Calu3 (cell line): ENCODE data around the gene GOLGA8B. TPM values are rescaled to one million over a fixed set of nuclear protein-coding genes. Genes with fewer than 3 reads are reported as not detected.
"Not testable (repeated sequence)": the region's sequence is repeated elsewhere in the genome, so short reads cannot be mapped to it uniquely, and the experiment has no call there.

Experiments used
- BruUV-seq: library from RNA; stranded (reverse); fragments of 400-500 nt; replicated peaks from 2 replicates; lab custom pipeline; 2021; lab: Mats Ljungman, UMichigan
- CTCF ChIA-PET: fragments of 300-600 bp; sonication (Branson Sonifier 250); formaldehyde crosslinking; loops from one replicate; lab custom pipeline; 2022; ENCODE audit warnings: antibody characterized with exemption; lab: Charles Lee
- DNase-seq: peaks from one replicate; pipeline ENCODE4 v3.0.0; 2022
- H3K27ac Mint-ChIP-seq: one replicate; pipeline ENCODE4 v1.8.0; 2022; ENCODE audit warnings: mixed read lengths; ENCODE audit not compliant: unreplicated experiment
- H3K27me3 Mint-ChIP-seq: one replicate; pipeline ENCODE4 v1.8.0; 2022; ENCODE audit warnings: mixed read lengths; ENCODE audit not compliant: unreplicated experiment
- H3K36me3 Mint-ChIP-seq: one replicate; pipeline ENCODE4 v1.8.0; 2022; ENCODE audit warnings: mild to moderate bottlenecking, moderate library complexity, mixed read lengths; ENCODE audit not compliant: insufficient read depth, unreplicated experiment
- H3K4me1 Mint-ChIP-seq: one replicate; pipeline ENCODE4 v1.8.0; 2022; ENCODE audit warnings: mild to moderate bottlenecking, low read depth, mixed read lengths; ENCODE audit not compliant: unreplicated experiment
- H3K4me3 Mint-ChIP-seq: one replicate; pipeline ENCODE4 v1.8.0; 2022; ENCODE audit warnings: mild to moderate bottlenecking, low read depth, moderate library complexity, mixed read lengths; ENCODE audit not compliant: unreplicated experiment
- H3K9me3 Mint-ChIP-seq: one replicate; pipeline ENCODE4 v1.8.0; 2022; ENCODE audit warnings: low read depth, mixed read lengths; ENCODE audit not compliant: unreplicated experiment
- intact Hi-C: fragments of 100-400 bp; cut with micrococcal nuclease; formaldehyde crosslinking; loops from one replicate; pipeline ENCODE4 v1.10.0; 2022; ENCODE audit not compliant: unreplicated experiment
- total RNA-seq: library from RNA; stranded (reverse); gene quantifications from 2 replicates; pipeline ENCODE4 v1.2.3, GENCODE V29; 2022

GOLGA8B gene
- total RNA-seq, 1 experiment from 2014 or later, result 74.9 TPM

- BruUV-seq, H3K9me3 Mint-ChIP-seq, H3K4me1 Mint-ChIP-seq, H3K27ac Mint-ChIP-seq, intact Hi-C loops, CTCF ChIA-PET, DNase-seq, H3K36me3 Mint-ChIP-seq, H3K27me3 Mint-ChIP-seq, H3K4me3 Mint-ChIP-seq: not testable (repeated sequence)
Measured at GRCh38 chr15:34554126-34554525, 29.3 kb downstream of the GOLGA8B start.

- BruUV-seq, H3K27me3 Mint-ChIP-seq, intact Hi-C loops, CTCF ChIA-PET, DNase-seq, H3K9me3 Mint-ChIP-seq, H3K36me3 Mint-ChIP-seq, H3K27ac Mint-ChIP-seq, H3K4me3 Mint-ChIP-seq, H3K4me1 Mint-ChIP-seq: not testable (repeated sequence)
Measured at GRCh38 chr15:34550129-34550528, 33.3 kb downstream of the GOLGA8B start.

- H3K4me3 Mint-ChIP-seq, H3K9me3 Mint-ChIP-seq, H3K27ac Mint-ChIP-seq, H3K27me3 Mint-ChIP-seq, H3K4me1 Mint-ChIP-seq, BruUV-seq, H3K36me3 Mint-ChIP-seq, intact Hi-C loops, CTCF ChIA-PET, DNase-seq: not testable (repeated sequence)
Measured at GRCh38 chr15:34549381-34549809, 34.1 kb downstream of the GOLGA8B start.

- CTCF ChIA-PET, H3K27me3 Mint-ChIP-seq, H3K36me3 Mint-ChIP-seq, H3K4me1 Mint-ChIP-seq, BruUV-seq, DNase-seq, H3K9me3 Mint-ChIP-seq, H3K27ac Mint-ChIP-seq, intact Hi-C loops, H3K4me3 Mint-ChIP-seq: not testable (repeated sequence)
Measured at GRCh38 chr15:34543860-34544649, 39.4 kb downstream of the GOLGA8B start.

GRCh38 chr15:34535857-34536256 is 47.6 kb downstream of the GOLGA8B start:
- BruUV-seq, DNase-seq, H3K36me3 Mint-ChIP-seq, H3K27ac Mint-ChIP-seq, intact Hi-C loops, H3K4me3 Mint-ChIP-seq, H3K27me3 Mint-ChIP-seq, H3K4me1 Mint-ChIP-seq, CTCF ChIA-PET, H3K9me3 Mint-ChIP-seq: not testable (repeated sequence)

Other genes with a start within 250 kb of the GOLGA8B start
- gene SLC12A6, start 245.9 kb downstream of the GOLGA8B start, total RNA-seq, result 3.8 and 4.2 TPM in 2 replicates
- gene NOP10, start 240.5 kb downstream of the GOLGA8B start, total RNA-seq, result 46.0 and 48.1 TPM in 2 replicates
- gene NUTM1, start 240.3 kb downstream of the GOLGA8B start, total RNA-seq, result not detected in 2 replicates
- 28.9 and 35.3 TPM in 2 replicates for gene LPCAT4, start 216.5 kb downstream of the GOLGA8B start, total RNA-seq
- 37.2 and 46.5 TPM in 2 replicates for gene GOLGA8A, start 145.8 kb downstream of the GOLGA8B start, total RNA-seq
- gene GJD2, start 171.3 kb upstream of the GOLGA8B start, total RNA-seq, result not detected in 2 replicates
- gene ACTC1, start 211.9 kb upstream of the GOLGA8B start, total RNA-seq, result not detected in 2 replicates